ENCODE measurements around the gene MRPL28. TPM values are rescaled to one million over a fixed set of nuclear protein-coding genes. Genes with fewer than 3 reads are reported as not detected.
"Not testable (repeated sequence)": the region's sequence is repeated elsewhere in the genome, so short reads cannot be mapped to it uniquely, and the experiment has no call there.

The MRPL28 gene
- total and polyA plus RNA-seq, 9 donors, result 28.4 to 57.7 (median 40.9) TPM

- Histone ChIP-seq H3K27ac (no peak overlapping the region), H3K27me3 (no peaks in the 10 kb centered on the region), H3K9me3 (no peaks in the 10 kb centered on the region), H3K4me3 (no peak overlapping the region), H3K36me3 (no peaks in the 10 kb centered on the region), H3K4me1 (ENCODE audit: insufficient read depth) (peaks cover 10% of the 10 kb centered on the region)
- DNase-seq, result no peak
- WGBS, 3 donors, result 88 to 92% (median 90%) methylated on average over 11 of the region's 11 CpGs
- intact Hi-C loops (cut with DNase I), result no loop called here
- TF ChIP-seq CTCF (IDR thresholded peaks at IDR 0.05), result no peak
- TF ChIP-seq EP300 (IDR thresholded peaks at IDR 0.05), result no peak
- TF ChIP-seq POLR2A (IDR thresholded peaks at IDR 0.05), result no peak
These were observed 34.1 kb downstream of the MRPL28 start for GRCh38 chr16:336269-336668.

GRCh38 chr16:334861-335632, 35.3 kb downstream of the MRPL28 start:
- DNase-seq; H3K27me3 ChIP-seq; H3K9me3 ChIP-seq; H3K4me3 ChIP-seq; H3K27ac ChIP-seq; intact Hi-C loops (cut with DNase I); H3K36me3 ChIP-seq: not testable (repeated sequence)
- peaks cover 15% of the 10 kb centered on the region for H3K4me1 ChIP-seq (ENCODE audit: insufficient read depth)
- WGBS, 3 donors, result 68 to 75% (median 74%) methylated on average over 11 of the region's 11 CpGs

- WGBS, 3 donors, result 89 to 96% (median 90%) methylated on average over 5 of the region's 5 CpGs
- intact Hi-C loops (cut with DNase I); H3K4me3 ChIP-seq; DNase-seq; H3K36me3 ChIP-seq; H3K27me3 ChIP-seq; H3K27ac ChIP-seq; H3K9me3 ChIP-seq: not testable (repeated sequence)
- H3K4me1 ChIP-seq (ENCODE audit: insufficient read depth), result peaks cover 15% of the 10 kb centered on the region
These were observed 36.0 kb downstream of the MRPL28 start for GRCh38 chr16:334164-334832.

- Histone ChIP-seq H3K4me3 (no peak overlapping the region), H3K27ac (no peak overlapping the region), H3K36me3 (no peaks in the 10 kb centered on the region), H3K4me1 (ENCODE audit: insufficient read depth) (peaks cover 15% of the 10 kb centered on the region), H3K27me3 (no peaks in the 10 kb centered on the region), H3K9me3 (no peaks in the 10 kb centered on the region)
- no peak for DNase-seq
- TF ChIP-seq CTCF (IDR thresholded peaks at IDR 0.05) (no peak), POLR2A (IDR thresholded peaks at IDR 0.05) (no peak), EP300 (IDR thresholded peaks at IDR 0.05) (no peak)
- WGBS, 3 donors, result 42 to 48% (median 47%) methylated on average over 6 of the region's 6 CpGs
- intact Hi-C loops (cut with DNase I), result no loop called here
These were observed 36.8 kb downstream of the MRPL28 start for GRCh38 chr16:333406-334094.

- H3K4me3 ChIP-seq; H3K36me3 ChIP-seq; H3K27me3 ChIP-seq; DNase-seq; H3K27ac ChIP-seq; intact Hi-C loops (cut with DNase I); H3K9me3 ChIP-seq: not testable (repeated sequence)
- peaks cover 15% of the 10 kb centered on the region for H3K4me1 ChIP-seq (ENCODE audit: insufficient read depth)
- 10 to 19% (median 12%) methylated on average over 6 of the region's 6 CpGs for WGBS, 3 donors
These were observed 39.0 kb downstream of the MRPL28 start for GRCh38 chr16:331181-331814.

Measured in ovary (tissue), 9 donors.